K562 (cell line): Measurements from ENCODE around the gene MED15. TPM values are rescaled to one million over a fixed set of nuclear protein-coding genes. Genes with fewer than 3 reads are reported as not detected.

Source experiments
- CEBPG ChIP-seq, 3 experiments: fragments of 200-800 bp in 1 of 3; sonication (Bioruptor generic) in 1 of 3; sonication (generic) in 1 of 3; formaldehyde crosslinking in 1 of 3; IDR thresholded peaks in 2 of 3; conservative IDR thresholded peaks in 1 of 3; 2 replicates each; pipeline versions ENCODE4 v1.6.1 to v1.8.0; 2016 to 2022; ENCODE audit warnings: missing compliant biosample characterization in 2 of 3, missing genetic modification characterization in 2 of 3, mild to moderate bottlenecking in 1 of 3, missing genetic modification reagents in 1 of 3
- MCM7 ChIP-seq, 2 experiments: fragments of 450-650 bp; IDR thresholded peaks; 2 replicates each; pipeline ENCODE4 v1.6.1; 2016 to 2018
- MYBL2 ChIP-seq, 2 experiments: fragments of 450-650 bp in 1 of 2; sonication (generic) in 1 of 2; formaldehyde crosslinking in 1 of 2; IDR thresholded peaks; 2 replicates each; pipeline versions ENCODE4 v1.6.1 to v1.8.1; 2017 to 2022; ENCODE audit warnings: borderline replicate concordance in 1 of 2, inconsistent platforms in 1 of 2, low read depth in 1 of 2, mild to moderate bottlenecking in 1 of 2, missing genetic modification reagents in 1 of 2, moderate library complexity in 1 of 2
- PTBP1 ChIP-seq: fragments of 200-400 bp; formaldehyde crosslinking; IDR thresholded peaks from 2 replicates; pipeline ENCODE4 v1.6.1; 2017; ENCODE audit warnings: low read depth, low read length
- RBM34 ChIP-seq: fragments of 200-400 bp; formaldehyde crosslinking; IDR thresholded peaks from 2 replicates; pipeline ENCODE4 v1.6.1; 2018; ENCODE audit warnings: low read length, borderline replicate concordance; ENCODE audit not compliant: insufficient read depth
- SRSF7 ChIP-seq: fragments of 200-400 bp; formaldehyde crosslinking; optimal IDR thresholded peaks from 2 replicates; pipeline ENCODE3; 2017; ENCODE audit warnings: mild to moderate bottlenecking, low read depth, low read length
- TFAM ChIP-seq: fragments of 250-450 bp; sonication (Bioruptor Pico); conservative IDR thresholded peaks from 2 replicates; pipeline ENCODE4 v1.5.0; 2021; ENCODE audit warnings: mild to moderate bottlenecking, moderate library complexity
- XRCC3 ChIP-seq: fragments of 450-650 bp; IDR thresholded peaks from 2 replicates; pipeline ENCODE4 v1.6.1; 2017; ENCODE audit warnings: mild to moderate bottlenecking, moderate library complexity
- ZFPM2 ChIP-seq: fragments of 250-450 bp; sonication (Bioruptor Pico); IDR thresholded peaks from 2 replicates; pipeline ENCODE4 v1.5.1; 2022; ENCODE audit warnings: mild to moderate bottlenecking
- ZNF785 ChIP-seq: fragments of 250-450 bp; sonication (Bioruptor Pico); IDR thresholded peaks from 2 replicates; pipeline ENCODE4 v1.4.0; 2020; ENCODE audit warnings: mild to moderate bottlenecking
- polyA plus RNA-seq, 8 experiments: library from polyadenylated mRNA; depleted of rRNA in 4 of 8; stranded (reverse) in 5 of 8; unstranded in 3 of 8; fragments of >200 nt; fragmentation: Nextera tagmentation in 2 of 8; fragmentation: Illumina TruSeq in 1 of 8; extraction: Ambion mirVana in 2 of 8; extraction: Trizol in 1 of 8; gene quantifications; 2 replicates each; pipeline versions ENCODE4 v1.2.1 to v1.2.3, GENCODE V29; 2011 to 2014; ENCODE audit warnings: inconsistent platforms in 1 of 8, missing spikeins in 1 of 8
- total RNA-seq, 7 experiments: library from RNA; depleted of rRNA in 6 of 7; stranded (reverse); fragments of >200 nt in 6 of 7; fragmentation: Illumina TruSeq in 2 of 7; extraction: Trizol in 2 of 7; gene quantifications; 2 replicates each; pipeline versions ENCODE4 v1.2.1 to v1.2.3, GENCODE V29; 2011 to 2021; ENCODE audit warnings: low replicate concordance in 1 of 7
- TF ChIP-seq, protein P1 (sequence below): fragments of 250-450 bp; sonication (Bioruptor Pico); IDR thresholded peaks from 2 replicates; pipeline ENCODE4 v1.4.0; 2020; ENCODE audit warnings: mild to moderate bottlenecking, moderate library complexity

The MED15 gene
- total and polyA plus RNA-seq, 9 of the 15 experiments (the other 6 are each of a cell fraction or from before 2014, with no cell fraction given): 4.0 to 271 (median 60.1) TPM

DNA sequence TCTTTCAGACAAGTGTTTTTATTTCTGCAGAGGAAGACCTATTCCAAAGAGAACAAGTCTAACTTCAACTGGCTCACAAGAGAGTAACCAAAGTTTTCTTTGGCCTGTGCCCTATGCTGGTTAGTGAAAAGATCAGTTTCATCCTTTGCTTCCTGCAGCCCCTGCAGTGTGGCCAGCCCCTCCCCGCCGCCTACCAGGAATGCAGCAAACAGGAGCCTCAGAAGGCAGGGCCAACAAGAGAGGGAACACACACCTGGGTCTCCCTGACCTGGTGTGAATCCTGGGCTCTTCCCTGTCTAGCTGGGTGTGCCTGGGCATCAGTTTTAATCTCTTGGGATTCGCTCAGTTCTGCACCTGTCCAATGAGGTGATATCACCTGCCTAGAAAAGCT is 48.3 kb upstream of the MED15 start (continued):
- no peak for TF ChIP-seq PTBP1
- TF ChIP-seq TFAM: no peak
- no peak for TF ChIP-seq RBM34
- no peak for TF ChIP-seq ZNF785 (CRISPR knock-in tag)
- TF ChIP-seq ZFPM2 (CRISPR knock-in tag): peak; percentile 39; the same call in 1 of the 2 replicates
- TF ChIP-seq, protein P1, sequence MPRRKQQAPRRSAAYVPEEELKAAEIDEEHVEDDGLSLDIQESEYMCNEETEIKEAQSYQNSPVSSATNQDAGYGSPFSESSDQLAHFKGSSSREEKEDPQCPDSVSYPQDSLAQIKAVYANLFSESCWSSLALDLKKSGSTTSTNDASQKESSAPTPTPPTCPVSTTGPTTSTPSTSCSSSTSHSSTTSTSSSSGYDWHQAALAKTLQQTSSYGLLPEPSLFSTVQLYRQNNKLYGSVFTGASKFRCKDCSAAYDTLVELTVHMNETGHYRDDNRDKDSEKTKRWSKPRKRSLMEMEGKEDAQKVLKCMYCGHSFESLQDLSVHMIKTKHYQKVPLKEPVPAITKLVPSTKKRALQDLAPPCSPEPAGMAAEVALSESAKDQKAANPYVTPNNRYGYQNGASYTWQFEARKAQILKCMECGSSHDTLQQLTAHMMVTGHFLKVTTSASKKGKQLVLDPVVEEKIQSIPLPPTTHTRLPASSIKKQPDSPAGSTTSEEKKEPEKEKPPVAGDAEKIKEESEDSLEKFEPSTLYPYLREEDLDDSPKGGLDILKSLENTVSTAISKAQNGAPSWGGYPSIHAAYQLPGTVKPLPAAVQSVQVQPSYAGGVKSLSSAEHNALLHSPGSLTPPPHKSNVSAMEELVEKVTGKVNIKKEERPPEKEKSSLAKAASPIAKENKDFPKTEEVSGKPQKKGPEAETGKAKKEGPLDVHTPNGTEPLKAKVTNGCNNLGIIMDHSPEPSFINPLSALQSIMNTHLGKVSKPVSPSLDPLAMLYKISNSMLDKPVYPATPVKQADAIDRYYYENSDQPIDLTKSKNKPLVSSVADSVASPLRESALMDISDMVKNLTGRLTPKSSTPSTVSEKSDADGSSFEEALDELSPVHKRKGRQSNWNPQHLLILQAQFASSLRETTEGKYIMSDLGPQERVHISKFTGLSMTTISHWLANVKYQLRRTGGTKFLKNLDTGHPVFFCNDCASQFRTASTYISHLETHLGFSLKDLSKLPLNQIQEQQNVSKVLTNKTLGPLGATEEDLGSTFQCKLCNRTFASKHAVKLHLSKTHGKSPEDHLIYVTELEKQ (CRISPR knock-in tag): no peak
- TF ChIP-seq CEBPG (CRISPR knock-in tag; IDR thresholded peaks at IDR 0.05): 0 out of 2 replicates have a peak, but pooled peaks have one; percentile 26
- no peak for TF ChIP-seq CEBPG (tag; conservative IDR thresholded peaks at IDR 0.05 in 1 of 2, IDR thresholded peaks at IDR 0.05 in 1 of 2)
- TF ChIP-seq MYBL2 (IDR thresholded peaks at IDR 0.05; ENCODE audit: low read depth): no peak
- peak; percentile 37; the same call in 1 of the 2 replicates for TF ChIP-seq MYBL2 (CRISPR knock-in tag; IDR thresholded peaks at IDR 0.05; ENCODE audit: borderline replicate concordance)
- TF ChIP-seq XRCC3: no peak
- no peak for TF ChIP-seq MCM7 (IDR thresholded peaks at IDR 0.05)
- TF ChIP-seq SRSF7: no peak
